HG02852 (cell line): ENCODE measurements around the gene LDHD.
"Not testable (repeated sequence)": the region's sequence is repeated elsewhere in the genome, so short reads cannot be mapped to it uniquely, and the experiment has no call there.

ENCODE experiments used
- ATAC-seq: cut with Tn5 transposase; IDR thresholded peaks from one replicate; pipeline ENCODE4 v1.9.1; 2021; ENCODE audit warnings: mild to moderate bottlenecking, moderate library complexity; ENCODE audit not compliant: unreplicated experiment

Gene LDHD

DNA sequence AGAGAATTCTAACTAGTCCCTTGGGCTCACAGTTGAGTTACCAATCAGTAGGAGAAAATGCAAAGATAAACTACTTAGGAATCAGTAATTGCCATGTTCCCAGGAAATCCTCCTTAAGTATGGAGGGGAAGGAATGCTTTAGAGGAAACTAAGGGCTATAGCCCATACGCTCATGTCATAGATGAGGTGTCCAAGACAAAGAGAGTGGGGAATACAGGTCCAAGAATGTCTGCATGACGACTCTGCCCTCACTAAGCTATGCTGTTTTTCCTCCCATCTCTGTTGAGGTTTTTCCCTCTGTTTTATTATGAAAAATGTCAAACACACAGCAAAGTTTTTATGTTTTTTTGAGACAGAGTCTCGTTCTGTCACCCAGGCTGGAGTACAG, 16.0 kb downstream of the LDHD start:
- ATAC-seq, result no peak

DNA sequence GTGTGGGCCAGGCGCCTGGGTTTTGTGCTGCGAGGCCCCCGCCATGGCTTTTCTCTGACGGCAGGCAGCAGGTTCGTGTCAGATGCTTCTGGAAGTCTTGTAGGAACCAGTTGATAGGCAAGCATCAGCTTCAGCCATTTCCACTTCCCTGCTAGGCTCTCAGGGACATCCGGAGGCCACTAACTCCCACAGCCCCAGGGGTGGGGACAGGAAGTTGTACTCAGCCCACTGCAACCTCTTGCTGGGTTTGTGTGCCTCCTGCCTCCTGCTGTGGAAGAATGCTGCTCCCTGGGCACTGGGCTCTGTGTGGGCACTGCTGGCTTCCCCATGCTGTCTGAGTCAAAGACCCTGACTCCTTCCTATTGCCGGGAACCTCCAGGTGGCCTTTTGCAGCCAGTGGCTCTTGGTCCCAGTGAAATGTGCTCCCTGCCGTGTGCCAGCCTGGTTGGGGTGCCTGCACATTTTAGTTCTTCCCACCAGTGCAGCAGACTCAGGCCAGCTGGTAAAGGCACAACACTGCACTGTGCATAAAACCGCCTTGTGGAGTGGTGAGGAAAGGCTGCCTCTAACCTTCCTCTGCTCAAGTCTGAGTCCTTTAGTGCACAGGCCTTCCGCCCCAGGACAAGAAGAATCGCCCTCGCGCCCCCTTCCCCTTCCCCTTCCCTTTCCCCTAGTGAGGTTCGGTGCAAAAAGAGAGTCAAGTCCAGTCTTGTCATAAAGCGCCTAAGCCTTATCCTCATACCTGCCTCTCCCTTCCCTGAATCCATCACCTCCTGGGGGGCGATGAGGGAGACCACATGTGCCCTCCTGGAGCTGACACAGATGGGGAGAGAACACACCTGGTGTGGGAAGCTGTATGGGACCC, 16.6 kb downstream of the LDHD start:
- peak; percentile 58 for ATAC-seq

- no peak for ATAC-seq
Measured at GRCh38 chr16:75099075-75099667, 17.4 kb downstream of the LDHD start.

DNA sequence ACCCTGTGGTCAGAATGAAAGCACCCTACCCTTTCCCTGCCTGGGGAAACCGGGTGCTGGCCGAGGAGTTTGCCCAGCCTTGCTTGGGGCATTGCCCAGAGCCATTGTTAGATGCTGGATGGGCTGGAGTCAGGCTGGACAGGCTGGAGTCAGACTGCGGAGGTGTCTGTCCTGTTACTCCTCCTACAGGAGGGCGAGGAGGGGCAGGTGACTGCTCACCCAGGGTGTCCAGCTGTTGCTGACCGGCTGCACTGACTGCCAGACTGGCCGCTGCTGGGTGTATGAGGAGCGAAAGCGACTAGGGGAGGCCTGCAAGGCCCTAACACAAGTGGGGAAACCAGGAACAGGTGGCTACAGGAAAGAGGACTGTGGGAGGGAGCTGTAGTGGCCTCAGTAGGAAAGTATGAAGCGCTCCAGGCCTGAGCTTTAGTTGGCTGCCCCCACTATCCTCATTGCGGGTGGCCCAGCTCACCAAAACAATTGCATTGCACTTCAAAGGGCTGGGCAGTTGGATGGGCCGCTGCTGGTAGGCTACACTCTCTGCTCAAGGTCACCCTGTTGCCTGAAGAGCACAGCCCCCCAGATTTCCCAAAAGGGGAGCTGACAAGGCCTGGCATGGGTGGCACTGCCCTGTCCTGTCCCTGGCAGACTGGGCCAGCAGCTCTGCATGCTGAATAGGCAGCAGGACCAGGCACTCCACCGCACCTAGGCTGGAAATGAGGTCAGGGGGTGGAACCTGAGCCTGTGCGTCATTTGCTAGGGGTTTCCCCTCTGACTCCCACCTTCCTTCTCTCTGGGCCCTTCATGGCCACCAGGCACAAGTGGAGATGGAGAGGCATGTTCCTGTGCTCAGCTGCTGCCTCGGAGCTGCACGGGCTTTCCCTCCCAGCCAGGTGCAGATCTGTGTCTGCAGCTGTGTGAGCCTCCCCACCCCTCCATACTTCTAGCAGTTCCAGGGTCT, 18.4 kb downstream of the LDHD start:
- peak; percentile 57 for ATAC-seq

DNA sequence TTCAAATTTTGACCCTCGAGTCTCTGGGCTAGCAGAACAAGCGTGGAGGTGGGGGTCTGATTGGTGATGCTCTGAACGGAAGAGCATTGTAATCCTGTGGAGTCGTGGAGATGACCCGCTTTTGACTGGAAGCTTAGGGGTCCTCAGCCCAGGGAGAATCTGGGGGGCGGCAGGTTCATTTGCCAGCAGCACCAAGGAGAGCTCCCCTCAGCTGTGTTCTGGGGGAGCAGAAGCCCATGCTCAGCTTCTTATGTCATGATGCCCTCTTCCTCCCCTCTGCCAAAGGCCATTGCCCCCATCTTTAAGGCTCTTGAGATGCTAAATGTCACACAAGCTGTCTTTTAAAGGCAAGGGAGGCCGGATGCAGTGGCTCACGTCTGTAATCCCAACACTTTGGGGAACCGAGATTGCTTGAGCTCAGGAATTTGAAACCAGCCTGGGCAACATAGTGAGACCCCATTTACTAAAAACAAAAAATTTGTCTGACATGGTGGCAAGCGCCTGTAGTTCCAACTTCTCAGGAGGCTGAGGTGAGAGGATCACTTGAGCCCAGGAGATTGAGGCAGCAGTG, 19.3 kb downstream of the LDHD start:
- no peak for ATAC-seq

GRCh38 chr16:75096656-75097055, 19.9 kb downstream of the LDHD start:
- ATAC-seq, result no peak

GRCh38 chr16:75095204-75095621, 21.4 kb downstream of the LDHD start:
- ATAC-seq, result no peak

DNA sequence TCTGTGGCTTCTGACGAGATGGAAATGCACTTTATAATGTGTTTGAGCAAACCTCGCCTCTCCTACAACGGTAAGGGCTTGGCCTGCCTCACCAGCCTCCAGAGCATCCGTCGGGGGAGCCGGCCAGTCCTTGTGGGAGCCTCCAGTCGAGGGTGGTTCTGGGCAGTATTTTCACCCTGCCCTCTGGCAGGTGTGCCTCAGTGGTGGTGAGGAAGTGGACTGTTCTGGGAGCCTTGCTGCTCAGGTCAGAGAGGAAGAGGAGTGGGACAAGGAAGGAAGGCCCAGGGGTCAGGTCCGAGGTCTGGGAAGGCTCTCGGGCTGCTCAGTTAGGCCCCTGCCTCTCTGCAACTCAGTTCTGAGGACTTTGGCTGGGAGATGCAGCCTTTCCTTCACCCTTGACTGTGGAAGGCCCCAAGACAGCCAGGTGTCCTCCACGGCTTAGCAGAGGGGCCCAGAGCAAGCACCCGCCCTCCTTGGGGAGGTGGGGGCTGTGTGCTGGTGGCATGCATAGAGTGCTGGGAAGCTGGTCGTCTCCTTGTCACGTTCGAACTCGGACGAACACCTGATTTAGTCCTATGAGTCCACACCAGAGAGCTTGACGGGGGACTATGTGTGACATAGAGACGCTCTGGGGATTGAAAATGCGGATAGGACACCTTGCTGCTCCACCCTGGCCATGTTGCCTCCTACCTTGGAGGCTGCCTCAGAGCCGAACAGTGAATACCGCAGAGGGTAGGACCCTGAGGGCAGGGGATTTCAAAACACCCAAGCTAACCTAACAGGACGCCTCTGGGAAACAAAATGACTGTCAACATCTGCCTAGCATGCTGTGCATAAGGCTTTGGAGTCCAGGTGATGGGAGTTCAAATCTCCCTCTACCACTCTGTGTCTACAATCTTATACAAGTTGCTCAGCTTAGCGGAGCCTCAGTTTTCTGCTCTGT, 22.7 kb downstream of the LDHD start:
- ATAC-seq, result no peak

DNA sequence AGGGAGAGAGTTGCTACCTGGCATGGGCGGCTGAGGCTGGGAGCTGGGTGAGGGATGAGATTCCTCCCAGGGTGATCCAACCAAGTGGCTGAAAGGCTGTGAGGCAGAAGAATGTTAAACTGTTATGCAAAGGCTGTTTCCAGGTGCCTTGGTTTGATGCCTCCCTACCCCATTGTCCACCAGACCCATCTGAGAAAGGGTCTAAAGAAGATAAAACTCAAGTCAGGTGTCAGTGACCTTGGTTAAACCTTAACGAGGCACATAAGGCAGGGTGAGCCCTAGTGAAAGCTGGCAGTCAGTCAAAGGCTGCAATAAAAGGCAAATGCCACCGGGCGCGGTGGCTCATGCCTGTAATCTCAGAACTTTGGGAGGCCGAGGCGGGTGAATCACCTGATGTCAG, 23.8 kb downstream of the LDHD start:
- ATAC-seq, result no peak

GRCh38 chr16:75091619-75092018, 25.0 kb downstream of the LDHD start:
- ATAC-seq, result not testable (repeated sequence)

GRCh38 chr16:75090899-75091298, 25.7 kb downstream of the LDHD start:
- ATAC-seq, result not testable (repeated sequence)

DNA sequence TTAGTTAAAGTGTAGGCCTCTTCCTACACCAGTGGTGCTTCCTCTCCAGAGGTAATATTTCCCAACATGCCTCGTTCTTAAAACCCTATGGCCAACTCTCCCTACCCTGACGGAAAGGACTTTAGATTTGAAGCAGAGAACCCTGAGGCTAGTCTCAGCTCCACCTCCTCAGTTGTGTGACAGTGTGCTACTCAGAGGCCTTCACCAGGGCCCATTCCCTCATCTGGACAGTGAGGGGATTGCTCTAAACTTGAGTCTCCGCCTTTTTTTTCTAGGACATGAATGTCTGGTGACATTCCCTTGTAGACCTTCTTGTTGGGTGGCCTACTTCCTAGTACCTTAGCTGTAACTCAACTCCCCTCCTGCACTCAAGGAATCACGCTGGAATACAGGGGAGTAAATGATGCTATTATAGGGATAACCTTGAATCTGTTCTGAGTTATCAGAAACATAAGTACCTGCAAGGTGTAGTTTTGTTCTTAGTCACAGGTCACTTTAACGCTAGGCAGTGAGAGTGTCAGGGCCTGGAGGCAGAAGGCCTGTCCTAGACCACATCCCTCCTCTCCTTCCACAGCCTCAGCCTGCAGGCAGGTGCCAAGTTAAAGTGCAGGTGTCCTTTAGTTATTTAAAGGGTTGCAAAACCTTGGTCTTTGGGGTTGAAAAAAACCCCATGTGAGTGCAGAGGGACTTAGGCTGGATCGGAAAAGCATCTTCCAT, 26.9 kb downstream of the LDHD start:
- no peak for ATAC-seq

- ATAC-seq, result no peak
Measured at GRCh38 chr16:75088934-75089333, 27.6 kb downstream of the LDHD start.

GRCh38 chr16:75088216-75088615, 28.4 kb downstream of the LDHD start:
- ATAC-seq, result no peak

DNA sequence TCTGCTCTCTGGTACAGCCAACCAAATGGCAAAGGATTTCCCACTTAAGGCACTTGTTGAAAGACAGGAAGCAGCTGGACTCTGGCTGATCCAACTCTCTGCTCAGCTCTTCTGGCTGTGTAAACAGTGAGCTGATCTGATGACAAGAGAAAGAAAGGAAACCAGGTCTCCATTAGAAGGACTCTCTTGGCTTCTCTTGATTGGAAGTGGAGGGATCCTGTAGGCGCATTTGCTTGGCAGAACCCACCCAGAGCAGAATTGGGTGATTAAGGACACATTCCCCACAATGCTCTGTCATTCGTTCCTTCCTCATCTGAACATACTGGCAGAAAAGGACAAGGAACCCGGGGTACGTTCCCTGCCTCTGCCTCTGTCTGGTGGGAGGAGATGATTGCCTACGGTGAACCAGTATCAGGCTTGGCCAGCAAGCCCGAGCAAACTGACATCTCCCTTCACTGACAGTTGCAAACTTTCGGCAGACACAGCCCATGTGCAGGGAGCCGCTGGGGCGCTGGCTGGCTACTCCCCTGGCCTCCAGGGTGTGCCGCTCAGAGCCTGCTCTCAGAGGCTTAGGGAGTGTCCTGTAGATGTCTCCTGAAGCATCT, 29.1 kb downstream of the LDHD start:
- no peak for ATAC-seq

DNA sequence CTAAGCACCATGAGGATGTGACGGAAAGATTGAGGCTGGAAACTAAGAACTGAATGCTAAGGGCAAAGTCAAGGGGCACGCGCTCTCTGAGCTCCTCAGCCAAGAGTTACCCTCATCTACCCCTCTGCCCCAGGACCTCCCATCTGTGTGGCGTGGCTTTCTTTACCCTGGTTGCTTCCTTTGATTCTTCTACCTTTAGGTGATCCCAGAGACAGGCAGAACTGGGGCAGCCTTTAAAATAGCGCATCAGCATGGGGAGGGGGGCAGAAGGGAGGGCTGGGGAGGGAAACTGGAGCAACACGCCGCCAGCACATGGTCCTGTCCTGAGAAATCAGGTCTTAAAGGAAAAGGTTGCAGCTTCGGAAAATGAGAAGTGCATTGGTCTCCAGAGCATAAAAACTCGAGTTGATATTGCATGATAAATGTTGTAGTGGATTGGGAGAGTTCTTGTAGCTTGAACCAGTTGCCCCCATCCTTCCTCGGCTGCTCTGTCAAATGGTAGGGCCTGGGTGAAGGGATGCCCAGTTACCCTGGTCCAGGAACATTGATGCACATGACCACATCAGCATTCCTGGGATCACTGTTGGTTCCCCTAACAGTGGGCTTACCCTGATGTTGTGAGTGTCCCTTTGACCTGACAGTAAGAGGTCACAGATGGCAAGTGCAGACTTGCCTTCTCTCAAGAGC, 29.7 kb downstream of the LDHD start:
- ATAC-seq, result no peak

DNA sequence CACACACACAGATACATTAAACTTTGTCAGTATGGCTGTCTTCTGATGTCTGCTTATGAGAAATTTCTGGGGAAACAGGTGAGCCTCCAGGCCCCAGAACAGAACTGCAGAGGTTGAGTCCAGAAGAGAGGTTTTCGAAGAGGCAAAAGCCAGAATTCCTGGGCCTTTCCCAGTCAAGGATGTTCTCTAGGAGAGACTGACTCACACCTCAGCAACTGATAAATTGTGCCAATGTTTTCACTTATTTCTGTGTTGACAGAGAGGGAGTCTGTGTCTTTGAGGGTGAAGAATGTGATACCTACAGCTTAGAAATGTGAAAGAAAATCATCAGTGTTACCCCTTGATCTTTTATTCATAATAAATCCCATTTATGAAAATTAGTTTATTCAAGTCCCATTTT, 30.3 kb downstream of the LDHD start:
- ATAC-seq, result no peak

GRCh38 chr16:75085556-75085955, 31.0 kb downstream of the LDHD start:
- ATAC-seq, result no peak
